HG03432 (cell line): Measurements from ENCODE around the gene VWC2.

Source experiments
- ATAC-seq: cut with Tn5 transposase; IDR thresholded peaks from one replicate; pipeline ENCODE4 v1.9.1; 2021; ENCODE audit warnings: mild to moderate bottlenecking, moderate library complexity; ENCODE audit not compliant: unreplicated experiment

Gene VWC2

DNA sequence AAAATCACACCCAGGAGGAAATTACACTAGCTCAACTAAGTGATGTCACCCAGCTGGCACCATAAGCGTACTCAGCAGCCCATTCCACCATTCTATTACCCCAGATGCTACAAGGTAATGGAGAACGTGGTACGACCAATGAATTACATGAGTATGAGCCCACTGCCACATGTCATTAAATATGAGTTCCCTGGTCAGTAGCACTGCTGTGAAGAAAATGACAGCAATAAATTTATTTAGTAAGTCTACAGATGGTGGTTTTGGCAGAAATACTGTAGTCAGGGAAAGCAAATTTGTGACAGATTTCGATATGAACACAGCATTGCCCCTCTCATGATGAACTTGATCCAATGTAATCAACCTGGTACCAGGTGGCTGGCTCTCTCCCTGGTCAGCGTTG, 154.2 kb downstream of the VWC2 start:
- no peak for ATAC-seq

DNA sequence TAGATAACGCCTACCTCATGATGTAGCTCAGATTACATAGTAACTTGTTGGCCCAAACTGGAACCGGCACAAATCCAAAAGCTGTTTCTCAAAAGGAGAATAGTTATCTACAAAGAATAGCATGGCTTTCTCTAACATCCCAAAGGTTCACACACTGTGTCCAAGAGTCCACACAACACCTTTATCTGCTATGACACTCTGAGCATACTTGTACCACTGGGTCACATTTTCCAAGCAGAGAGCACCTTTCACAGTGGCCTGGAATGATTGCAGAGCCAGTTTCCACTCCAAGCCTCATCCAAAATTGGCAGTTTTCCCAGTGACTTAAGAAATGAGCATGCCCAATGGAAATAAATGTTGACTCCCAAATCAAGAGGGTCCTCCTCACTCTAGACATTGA, 155.3 kb downstream of the VWC2 start:
- no peak for ATAC-seq

DNA sequence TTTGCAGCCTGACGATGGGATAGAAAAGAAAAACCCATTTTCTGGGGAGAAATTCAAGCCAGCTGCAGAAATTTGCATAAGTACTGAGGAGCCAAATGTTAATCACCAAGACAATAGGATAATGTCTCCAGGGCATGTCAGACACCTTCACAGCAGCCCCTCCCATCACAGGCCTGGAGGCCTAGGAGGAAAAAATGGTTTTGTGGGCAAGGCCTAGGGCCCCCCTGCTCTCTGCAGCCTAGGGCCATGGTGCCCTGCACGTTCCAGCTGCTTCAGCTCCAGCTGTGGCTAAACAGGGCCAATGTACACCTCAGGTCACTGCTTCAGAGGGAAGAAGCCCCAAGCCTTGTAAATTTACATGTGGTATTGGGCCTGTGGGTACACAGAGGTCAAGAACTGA, 158.2 kb downstream of the VWC2 start:
- no peak for ATAC-seq

DNA sequence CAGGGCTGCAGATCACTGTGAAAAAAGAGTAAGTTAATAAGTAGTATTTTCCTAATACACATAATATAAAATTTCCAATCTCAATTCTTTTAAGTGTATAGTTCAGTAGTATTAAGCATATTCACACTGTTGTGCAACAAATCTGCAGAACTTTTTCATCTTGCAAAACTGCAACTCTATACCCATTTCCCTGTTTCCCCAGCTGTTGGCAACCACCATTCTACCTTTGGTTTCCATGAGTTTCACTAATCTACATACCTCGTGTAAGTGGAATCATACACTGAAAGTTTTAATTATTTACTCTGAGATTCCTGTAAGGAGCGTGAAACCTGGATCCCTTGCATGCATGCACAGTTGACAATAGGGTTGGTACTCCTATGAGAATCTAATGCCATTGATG, 164.2 kb downstream of the VWC2 start:
- no peak for ATAC-seq
